GM18909 (cell line): Measurements from ENCODE around the gene TYW1.
"Not testable (repeated sequence)": the region's sequence is repeated elsewhere in the genome, so short reads cannot be mapped to it uniquely, and the experiment has no call there.

ENCODE experiments used
- ATAC-seq: cut with Tn5 transposase; IDR thresholded peaks from one replicate; pipeline ENCODE4 v1.9.1; 2021; ENCODE audit warnings: mild to moderate bottlenecking; ENCODE audit not compliant: unreplicated experiment, poor library complexity

The TYW1 gene, protein sequence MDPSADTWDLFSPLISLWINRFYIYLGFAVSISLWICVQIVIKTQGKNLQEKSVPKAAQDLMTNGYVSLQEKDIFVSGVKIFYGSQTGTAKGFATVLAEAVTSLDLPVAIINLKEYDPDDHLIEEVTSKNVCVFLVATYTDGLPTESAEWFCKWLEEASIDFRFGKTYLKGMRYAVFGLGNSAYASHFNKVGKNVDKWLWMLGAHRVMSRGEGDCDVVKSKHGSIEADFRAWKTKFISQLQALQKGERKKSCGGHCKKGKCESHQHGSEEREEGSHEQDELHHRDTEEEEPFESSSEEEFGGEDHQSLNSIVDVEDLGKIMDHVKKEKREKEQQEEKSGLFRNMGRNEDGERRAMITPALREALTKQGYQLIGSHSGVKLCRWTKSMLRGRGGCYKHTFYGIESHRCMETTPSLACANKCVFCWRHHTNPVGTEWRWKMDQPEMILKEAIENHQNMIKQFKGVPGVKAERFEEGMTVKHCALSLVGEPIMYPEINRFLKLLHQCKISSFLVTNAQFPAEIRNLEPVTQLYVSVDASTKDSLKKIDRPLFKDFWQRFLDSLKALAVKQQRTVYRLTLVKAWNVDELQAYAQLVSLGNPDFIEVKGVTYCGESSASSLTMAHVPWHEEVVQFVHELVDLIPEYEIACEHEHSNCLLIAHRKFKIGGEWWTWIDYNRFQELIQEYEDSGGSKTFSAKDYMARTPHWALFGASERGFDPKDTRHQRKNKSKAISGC

DNA sequence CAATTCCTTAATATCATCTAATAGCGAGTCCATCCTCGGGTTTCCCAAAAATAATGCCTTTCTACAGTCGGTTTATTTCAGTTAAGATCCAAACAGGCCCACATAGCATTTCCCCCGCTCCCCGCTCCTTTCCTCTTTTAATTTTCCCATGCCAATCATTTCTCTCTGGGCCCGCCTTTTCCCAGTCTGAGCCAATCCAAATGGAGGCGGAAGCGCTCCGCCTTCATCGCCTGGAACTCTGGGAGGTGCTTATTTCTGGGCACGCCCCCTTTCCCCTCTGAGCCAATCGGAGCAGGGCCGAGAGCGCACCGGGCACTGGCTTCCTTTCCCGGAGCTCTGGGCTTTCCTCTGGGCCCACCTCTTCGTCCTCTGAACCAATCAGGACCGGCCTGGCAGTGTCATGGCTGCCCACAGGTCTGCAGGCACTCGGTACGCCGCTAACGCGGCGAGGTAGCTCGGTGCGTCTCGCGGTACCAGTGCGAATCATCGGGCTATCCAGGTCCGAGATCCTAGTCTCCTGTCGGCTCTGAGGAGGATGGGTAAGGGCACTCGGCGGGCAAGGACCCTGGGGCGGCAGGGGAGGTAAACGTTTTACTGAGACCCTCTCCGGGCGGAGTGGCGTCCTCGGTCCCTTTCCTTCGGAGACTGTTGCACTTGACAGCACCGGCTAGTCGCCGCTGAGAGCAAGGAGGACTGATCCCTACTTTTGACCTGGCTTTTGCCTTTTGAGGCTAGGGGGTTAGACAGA lies at the start of gene TYW1:
Gene TYW1, plus strand, starts transcription at position 390 of the 748 bp plus-strand sequence. Its CDS starts 146 bp downstream, at position 536.
- ATAC-seq: peak; percentile 90

DNA sequence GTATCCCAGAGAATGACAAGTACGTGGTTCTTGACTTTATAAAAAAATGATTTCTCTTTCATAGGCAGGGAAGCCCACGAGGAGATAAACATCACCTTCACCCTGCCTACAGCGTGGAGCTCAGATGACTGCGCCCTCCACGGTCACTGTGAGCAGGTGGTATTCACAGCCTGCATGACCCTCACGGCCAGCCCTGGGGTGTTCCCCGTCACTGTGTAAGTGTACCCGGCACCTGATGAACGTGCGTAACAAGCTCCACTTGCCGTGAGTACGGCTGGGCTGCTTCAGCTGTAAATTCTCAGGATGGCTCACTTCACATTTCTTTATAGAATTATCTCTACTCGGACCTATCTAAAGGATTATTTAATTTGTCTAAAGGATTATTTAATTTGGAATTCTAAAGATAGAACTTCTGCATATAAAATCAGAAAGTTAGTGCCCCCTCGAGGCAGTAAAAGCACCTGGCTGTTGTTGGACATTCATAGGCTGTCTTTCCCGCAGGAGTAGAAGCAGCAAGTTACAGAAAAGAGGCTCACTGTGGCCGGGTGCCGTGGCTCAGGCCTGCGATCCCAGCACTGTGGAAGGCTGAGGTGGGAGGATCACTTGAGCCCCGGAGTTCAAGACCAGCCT lies 48.0 kb upstream of the TYW1 start:
- no peak for ATAC-seq

DNA sequence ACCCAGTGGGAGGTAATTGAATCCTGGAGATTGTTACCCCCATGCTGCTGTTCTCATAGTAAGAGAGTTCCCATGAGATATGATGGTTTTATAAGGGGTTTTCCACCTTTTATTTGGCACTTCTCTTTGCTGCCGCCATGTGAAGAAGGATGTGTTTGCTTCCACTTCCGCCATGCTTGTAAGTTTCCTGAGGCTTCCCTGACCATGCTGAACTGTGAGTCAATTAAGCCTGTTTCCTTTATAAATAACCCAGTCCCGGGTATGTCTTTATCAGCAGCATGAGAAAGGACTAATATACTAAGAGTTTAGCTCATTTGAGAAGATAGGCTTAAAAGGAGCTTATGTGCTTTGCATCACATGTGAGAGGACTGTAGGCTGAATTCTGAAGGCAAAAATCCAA lies 46.3 kb upstream of the TYW1 start:
- no peak for ATAC-seq

DNA sequence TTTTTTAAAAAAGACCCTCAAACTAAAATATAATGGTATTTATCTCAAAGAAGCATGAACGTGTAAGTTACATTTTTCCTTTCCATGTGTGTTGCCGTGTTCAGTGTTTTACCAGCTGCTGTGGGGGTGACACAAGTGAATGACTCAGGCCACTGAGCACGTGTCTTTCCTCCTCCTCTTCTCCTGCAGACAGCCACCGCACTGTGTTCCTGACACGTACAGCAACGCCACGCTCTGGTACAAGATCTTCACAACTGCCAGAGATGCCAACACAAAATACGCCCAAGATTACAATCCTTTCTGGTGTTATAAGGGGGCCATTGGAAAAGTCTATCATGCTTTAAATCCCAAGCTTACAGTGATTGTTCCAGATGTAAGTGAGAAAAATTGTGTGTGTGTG lies 45.9 kb upstream of the TYW1 start:
- ATAC-seq: no peak

DNA sequence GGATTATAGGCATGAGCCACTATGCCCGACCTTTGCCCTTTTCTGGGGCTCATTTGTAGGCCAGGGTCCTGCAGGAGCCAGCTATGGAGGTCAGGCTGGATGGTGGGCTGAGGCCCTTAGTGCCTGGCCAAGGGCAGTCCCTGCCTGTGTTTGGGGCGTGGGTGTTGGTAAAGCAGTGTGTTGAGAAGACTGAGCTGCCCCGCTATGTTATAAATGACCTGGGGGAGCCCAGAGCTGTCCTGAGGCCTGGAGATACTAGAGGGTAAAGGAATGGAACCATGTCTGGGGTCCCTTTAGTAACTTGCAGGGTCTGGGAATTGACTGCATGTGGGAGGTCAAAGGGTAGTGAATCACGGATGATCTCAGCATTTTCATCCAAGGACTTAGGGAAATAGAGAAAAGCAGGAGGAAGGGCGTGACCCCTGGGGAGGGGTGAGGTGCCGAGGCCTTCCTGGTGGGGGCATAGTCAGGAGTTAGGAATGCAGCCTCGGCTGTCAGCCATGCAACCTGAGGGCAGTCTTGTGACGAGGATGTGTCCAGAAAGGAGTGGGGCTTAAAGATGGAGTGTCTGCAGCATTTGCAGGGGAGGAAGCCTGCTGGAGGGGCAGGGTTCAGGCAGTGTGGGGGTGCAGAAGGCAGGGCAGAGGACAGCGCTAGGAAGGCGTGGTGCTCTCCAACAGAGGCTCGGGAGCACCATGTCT lies 44.1 kb upstream of the TYW1 start:
- ATAC-seq: no peak

DNA sequence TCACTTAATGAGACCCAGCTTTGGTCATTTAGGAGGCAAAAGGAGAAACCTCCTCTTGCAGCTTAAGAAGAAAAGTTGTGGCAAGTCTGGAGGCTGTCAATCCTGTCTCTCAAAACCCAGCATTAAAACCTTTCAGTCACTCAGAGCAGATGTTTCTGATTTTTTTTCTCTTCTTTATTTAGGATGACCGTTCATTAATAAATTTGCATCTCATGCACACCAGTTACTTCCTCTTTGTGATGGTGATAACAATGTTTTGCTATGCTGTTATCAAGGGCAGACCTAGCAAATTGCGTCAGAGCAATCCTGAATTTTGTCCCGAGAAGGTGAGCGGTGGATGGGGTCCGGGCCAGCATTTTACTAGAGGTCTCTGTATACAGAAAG lies 43.6 kb upstream of the TYW1 start:
- ATAC-seq: no peak

DNA sequence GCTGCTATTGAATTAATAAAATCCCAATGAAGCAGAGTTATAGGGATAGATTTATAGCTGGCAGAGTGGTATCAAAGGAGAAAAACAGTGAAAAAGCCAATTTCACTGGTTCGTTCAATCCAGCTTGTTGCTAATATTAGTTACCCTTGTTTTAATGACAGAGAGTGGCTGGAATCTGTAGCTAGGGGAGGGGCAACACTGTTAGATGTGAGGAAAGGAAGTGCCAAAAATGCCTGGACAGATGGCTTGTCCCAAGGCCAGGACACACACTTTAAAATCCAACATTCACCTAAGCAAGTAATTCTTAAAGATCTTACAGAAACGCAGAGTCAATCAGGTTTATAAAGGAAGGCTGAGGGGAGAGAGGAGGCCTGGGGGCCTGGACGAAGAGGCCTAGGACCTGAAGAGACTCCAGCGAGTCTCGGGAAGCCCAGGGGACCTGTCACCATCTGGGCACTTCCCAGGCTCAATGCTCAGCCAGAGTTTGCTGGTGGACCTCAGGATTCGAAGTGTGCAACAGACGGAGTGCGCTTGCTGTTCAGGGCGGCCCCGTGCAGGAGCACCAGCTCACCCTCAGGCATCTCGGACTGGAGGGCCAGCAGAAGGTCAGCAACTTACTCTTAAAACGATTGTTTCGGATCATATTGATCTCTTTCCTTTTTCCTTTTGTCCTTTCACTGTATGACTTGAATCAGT lies 38.9 kb upstream of the TYW1 start:
- ATAC-seq: no peak

DNA sequence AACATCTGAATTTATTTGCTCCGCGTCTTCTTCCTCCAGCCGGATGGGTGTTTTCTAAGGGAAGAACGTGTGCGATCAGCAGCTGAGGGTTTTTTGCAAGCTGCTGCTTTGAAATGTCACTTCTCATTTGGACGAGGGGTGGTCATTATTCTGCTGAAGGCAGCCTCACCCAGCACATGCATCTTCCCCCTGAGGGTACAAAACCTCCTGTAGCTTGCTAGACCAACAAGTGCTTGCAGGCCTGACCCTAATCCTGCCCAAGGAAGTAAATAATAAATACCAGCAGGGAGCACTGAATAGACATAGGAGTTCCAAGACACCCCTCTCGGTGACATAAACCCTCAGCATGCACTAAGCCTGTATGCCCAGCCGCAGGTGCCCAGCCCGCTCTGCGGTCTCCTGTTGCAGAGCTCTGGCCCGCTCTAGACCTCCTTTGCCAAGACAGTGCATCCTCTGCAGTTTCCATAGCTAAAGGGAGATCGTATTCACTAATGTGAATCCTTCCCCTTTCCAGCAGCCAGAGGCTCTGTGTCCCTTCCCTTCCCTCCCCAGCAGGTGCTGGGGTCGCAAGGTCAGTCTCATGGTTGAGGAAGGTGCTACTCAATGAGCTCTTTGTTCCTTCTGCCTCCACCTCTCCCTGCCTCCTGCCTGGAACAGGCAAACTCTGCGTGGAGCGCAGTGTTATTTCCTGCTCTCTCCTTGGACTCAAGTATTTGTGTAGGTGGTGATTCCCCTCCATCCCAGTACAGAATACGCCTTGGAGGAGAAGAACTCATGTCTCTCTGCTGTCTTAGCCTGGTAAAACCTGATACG lies 37.9 kb upstream of the TYW1 start:
- no peak for ATAC-seq

DNA sequence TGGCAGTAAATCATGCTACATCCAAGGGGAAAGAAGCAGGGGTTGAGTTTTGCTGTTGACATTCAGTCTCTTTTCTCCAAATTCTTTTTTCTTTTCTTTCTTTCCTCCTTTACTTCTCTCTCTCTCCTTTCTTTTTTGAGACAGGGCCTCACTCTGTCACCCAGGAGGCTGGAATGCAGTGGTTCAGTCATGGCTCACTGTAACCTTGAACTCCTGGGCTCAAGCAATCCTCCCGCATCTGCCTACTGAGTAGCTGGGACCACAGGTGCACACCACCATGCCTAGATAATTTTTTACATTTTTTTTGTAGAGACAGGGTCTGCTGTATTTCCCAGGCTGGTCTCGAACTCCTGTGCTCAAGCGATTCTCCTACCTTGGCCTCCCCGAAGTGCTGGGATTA lies 36.4 kb upstream of the TYW1 start:
- ATAC-seq: no peak

DNA sequence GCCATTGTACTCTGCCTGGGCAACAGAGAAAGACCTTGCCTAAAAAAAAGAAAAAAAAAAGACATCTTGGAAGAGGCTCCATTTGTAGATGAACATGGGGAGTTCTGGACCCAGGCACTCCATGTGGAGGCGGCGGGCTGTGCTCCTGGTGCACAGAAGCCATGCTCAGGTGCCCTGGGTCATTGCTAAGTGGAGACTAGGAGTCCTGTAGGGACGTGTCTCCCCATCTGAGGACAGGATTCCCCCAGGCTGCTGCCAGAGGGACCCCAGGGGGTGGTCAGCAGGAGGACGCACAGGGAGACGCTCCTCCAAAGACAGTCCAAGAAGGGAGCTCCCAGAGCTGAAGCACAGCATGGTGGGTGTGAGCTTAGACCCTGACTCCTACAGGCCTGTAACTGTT lies 35.5 kb upstream of the TYW1 start:
- no peak for ATAC-seq

DNA sequence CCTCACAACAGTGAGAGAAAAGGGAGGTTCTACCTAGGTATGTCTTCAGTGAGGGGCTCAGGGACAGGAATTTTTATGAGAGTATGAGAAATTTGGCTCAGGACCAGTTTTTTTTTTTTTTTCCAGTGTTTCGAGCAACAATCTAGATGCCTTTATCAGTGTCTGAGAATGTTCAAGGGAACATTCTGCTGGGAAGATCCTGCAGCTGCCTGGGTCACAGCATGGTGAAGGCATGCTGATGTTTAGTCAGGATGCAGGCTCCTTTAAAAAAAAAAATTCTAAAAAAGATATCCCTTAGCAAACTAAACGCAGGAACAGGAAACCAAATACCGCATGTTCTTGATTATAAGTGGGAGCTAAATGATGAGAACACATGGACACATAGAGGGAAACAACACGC lies 32.2 kb upstream of the TYW1 start:
- no peak for ATAC-seq

DNA sequence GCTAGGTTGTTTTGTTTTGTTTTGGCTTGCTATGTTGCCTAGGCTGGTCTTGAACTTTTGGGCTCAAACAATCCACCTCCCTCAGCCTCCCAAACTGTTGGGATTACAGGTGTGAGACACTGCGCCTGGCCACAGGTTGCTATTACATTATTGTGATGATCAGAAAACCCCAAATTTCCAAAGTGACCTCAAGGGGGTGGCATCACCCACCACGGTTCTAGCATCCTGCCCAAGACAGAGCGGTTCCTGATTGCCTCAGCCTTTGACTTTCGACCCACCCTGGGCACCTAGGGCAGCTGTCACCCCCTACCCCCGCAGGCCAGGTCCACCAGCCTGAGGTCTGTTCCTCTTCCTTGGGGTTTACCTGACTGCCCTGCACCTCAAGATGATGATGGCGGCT lies 29.6 kb upstream of the TYW1 start:
- ATAC-seq: no peak

DNA sequence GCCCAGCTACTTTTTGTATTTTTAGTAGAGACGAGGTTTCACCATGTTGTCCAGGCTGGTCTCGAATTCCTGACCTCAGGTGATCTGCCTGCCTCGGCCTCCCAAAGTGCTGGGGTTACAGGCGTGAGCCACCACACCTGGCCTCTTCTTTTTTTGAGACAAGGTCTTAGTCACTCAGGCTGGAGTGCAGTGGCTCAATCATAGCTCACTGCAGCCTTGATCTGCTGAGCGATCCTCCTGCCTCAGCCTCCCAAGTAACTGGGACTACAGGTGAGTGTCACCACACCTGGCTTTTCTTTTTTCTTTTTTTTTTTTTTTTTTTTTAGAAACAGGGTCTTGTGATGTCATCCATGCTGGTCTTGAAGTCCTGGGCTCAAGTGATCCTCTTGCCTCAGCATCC lies 27.6 kb upstream of the TYW1 start:
- not testable (repeated sequence) for ATAC-seq

DNA sequence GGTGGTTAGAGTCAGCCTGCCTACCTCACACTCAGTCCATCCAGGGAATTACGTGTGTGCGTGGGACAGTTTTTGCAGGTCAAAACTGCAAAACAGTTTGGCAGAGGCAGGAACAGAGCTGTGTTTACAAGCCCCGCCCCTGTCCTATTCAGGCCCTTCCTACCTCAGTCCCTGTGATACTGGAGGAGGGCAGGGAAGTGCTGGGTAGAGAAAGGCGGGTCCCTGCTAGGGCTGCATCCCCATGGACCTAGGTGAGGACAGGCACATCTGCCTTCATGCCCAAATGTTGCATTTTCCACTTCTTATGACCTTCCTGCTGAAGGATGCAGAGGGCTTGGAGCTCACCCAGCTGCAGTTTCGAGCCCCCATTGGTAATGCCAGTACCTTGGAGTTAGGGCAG lies 26.3 kb upstream of the TYW1 start:
- no peak for ATAC-seq

DNA sequence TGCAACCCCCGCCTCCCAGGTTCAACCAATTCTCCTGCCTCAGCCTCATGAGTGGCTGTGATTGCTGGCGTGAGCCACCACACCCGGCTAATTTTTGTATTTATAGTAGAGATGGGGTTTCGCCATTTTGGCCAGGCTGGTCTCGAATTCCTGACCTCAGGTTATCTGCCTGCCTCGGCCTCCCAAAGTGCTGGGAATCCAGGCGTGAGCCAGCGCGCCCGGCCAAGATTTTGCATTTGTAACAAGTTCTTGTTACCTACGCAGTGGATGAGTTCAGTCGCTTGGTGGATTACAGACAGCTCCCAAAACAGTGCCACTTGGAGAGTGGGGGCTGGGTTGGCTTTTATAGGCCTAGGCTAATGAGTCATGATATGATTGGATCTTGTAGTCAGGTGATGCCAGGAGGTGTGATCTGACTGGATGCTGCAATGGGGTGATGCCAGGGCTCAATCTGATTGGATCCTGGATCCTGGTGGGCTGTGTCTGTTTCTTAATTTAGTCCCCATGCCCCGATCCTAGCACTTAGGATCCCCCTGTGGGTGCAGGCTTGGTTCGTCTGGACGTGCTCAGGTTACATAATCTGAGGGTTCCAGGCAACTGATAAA lies 21.5 kb upstream of the TYW1 start:
- ATAC-seq: no peak

DNA sequence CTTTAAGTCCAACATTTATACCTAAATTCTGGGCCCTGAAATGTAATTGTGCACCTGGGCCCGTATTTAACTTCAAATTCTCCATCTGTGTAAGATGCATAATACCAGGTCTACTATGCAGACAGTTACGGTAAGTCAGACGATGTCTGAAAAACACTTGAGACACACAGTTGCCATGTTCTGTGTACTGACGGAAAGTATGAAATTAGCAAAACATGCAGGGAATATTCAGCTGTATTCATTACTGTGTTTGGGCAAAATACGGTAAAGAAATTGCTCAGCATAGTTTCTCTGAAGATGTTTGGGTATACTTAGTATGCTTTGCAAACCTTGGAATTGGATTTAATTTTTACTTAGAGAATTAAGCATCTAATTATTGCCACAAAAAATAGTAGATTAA lies 18.3 kb upstream of the TYW1 start:
- not testable (repeated sequence) for ATAC-seq

DNA sequence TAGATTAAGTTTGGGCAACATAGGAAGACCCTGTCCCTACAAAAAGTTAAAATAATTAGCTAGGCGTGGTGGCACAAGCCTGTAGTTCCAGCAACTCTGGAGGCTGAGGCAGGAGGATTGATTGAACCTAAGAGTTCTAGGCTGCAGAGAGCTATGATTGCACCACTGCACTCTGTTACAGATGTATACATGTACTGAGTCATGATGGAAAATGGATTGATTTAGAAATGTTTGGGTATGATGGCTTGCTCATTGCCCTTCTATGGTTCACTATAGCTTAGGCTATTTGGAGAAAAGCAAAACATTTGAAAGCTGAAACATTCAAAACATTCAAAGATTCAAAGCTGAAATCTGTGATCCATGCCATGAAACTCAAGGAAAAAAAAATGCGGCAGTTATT lies 17.6 kb upstream of the TYW1 start:
- ATAC-seq: not testable (repeated sequence)

DNA sequence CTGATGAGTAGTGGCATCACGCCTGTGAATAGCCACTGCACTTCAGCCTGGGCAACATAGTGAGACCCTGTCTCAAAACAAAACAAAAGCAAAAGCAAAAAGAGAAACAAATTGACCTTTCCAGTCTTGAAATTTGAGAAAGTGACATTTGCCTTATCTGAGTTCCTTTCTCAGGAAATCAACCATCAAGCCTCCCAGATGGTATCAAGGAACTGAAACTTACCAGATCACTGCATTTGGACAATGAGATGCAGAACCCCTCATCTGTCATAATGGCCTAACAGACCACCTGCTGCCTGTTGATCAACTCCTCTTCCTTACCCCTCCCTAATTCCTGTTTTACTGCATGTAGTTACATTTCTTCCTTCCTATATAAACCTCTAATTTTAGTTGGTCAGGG lies 16.3 kb upstream of the TYW1 start:
- ATAC-seq: not testable (repeated sequence)
